DND-41 (cell line): Measurements from ENCODE around the gene PTPRN2.

ENCODE experiments used
- EZH2 ChIP-seq: IDR thresholded peaks from 3 replicates; pipeline ENCODE4 v1.6.1; 2012; ENCODE audit warnings: borderline replicate concordance, low read depth, mild to moderate bottlenecking, moderate library complexity, low read length, inconsistent platforms; ENCODE audit not compliant: severe bottlenecking
- TF ChIP-seq, protein P1 (sequence below): IDR thresholded peaks from 2 replicates; pipeline ENCODE4 v1.5.1; 2012; ENCODE audit warnings: borderline replicate concordance, low read length, moderate library complexity, mild to moderate bottlenecking; ENCODE audit not compliant: poor library complexity, severe bottlenecking; ENCODE audit errors: extremely low read depth

DNA sequence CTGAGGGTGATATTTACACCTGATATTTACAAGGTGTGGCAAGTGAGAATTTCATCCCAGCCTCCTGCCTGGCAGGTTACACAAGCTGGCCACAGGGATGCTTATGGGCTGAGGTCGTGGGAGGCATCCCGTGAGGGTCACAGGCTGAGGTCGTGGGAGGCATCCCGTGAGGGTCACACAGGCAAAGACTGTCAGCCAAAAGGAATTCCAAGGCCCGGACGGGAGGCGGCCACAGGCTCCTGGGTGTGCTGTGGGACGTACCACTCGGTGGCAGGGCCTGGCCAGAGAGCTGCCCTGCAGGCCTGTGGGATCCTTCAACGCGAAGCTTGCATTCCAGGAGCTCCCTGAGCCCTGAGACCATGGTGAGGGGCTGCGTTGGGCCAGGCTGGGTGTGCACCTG is 790.3 kb downstream of the PTPRN2 start:
- TF ChIP-seq, protein P1, sequence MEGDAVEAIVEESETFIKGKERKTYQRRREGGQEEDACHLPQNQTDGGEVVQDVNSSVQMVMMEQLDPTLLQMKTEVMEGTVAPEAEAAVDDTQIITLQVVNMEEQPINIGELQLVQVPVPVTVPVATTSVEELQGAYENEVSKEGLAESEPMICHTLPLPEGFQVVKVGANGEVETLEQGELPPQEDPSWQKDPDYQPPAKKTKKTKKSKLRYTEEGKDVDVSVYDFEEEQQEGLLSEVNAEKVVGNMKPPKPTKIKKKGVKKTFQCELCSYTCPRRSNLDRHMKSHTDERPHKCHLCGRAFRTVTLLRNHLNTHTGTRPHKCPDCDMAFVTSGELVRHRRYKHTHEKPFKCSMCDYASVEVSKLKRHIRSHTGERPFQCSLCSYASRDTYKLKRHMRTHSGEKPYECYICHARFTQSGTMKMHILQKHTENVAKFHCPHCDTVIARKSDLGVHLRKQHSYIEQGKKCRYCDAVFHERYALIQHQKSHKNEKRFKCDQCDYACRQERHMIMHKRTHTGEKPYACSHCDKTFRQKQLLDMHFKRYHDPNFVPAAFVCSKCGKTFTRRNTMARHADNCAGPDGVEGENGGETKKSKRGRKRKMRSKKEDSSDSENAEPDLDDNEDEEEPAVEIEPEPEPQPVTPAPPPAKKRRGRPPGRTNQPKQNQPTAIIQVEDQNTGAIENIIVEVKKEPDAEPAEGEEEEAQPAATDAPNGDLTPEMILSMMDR: no peak
- no peak for TF ChIP-seq EZH2
